Ectodermal cell (in vitro differentiated cells): ENCODE data around the gene TRIP13.
"Not testable (repeated sequence)": the region's sequence is repeated elsewhere in the genome, so short reads cannot be mapped to it uniquely, and the experiment has no call there.

Source experiments
- H3K27ac ChIP-seq: 2 replicates; pipeline ENCODE4 v1.7.0; 2013; ENCODE audit warnings: mild to moderate bottlenecking, low read depth, low read length; ENCODE audit not compliant: insufficient read depth, poor library complexity, severe bottlenecking
- H3K27me3 ChIP-seq: 2 replicates; pipeline ENCODE4 v1.7.0; 2013; ENCODE audit warnings: mild to moderate bottlenecking, low read length; ENCODE audit not compliant: insufficient read depth, control insufficient read depth, poor library complexity, severe bottlenecking
- H3K36me3 ChIP-seq: one replicate; pipeline ENCODE4 v1.7.0; 2013; ENCODE audit warnings: low read length; ENCODE audit not compliant: control insufficient read depth, insufficient read depth
- H3K4me1 ChIP-seq: one replicate; pipeline ENCODE4 v1.7.0; 2013; ENCODE audit warnings: low read length; ENCODE audit not compliant: control insufficient read depth, insufficient read depth
- H3K4me3 ChIP-seq: 2 replicates; pipeline ENCODE4 v1.7.0; 2013; ENCODE audit warnings: low read depth, low read length, control low read depth; ENCODE audit not compliant: insufficient read depth
- H3K9me3 ChIP-seq: 2 replicates; pipeline ENCODE4 v1.7.0; 2013; ENCODE audit warnings: mild to moderate bottlenecking, low read length, moderate library complexity; ENCODE audit not compliant: control insufficient read depth
- WGBS, 2 experiments: methylation state at CpG; one replicate each; pipeline ENCODE4 v1.1.7; 2013; ENCODE audit warnings: missing lambda C conversion rate in 2 of 2; 5-methylcytosine and 5-hydroxymethylcytosine counted together

TRIP13 gene

GRCh38 chr5:918717-919116 is 26.0 kb downstream of the TRIP13 start:
- peaks cover 10% of the 10 kb centered on the region for H3K36me3 ChIP-seq
- H3K9me3 ChIP-seq, H3K4me1 ChIP-seq, H3K4me3 ChIP-seq, H3K27me3 ChIP-seq, H3K27ac ChIP-seq: not testable (repeated sequence)
- 94 to 97% methylated on average over 5 of the region's 5 CpGs for WGBS, 2 experiments

DNA sequence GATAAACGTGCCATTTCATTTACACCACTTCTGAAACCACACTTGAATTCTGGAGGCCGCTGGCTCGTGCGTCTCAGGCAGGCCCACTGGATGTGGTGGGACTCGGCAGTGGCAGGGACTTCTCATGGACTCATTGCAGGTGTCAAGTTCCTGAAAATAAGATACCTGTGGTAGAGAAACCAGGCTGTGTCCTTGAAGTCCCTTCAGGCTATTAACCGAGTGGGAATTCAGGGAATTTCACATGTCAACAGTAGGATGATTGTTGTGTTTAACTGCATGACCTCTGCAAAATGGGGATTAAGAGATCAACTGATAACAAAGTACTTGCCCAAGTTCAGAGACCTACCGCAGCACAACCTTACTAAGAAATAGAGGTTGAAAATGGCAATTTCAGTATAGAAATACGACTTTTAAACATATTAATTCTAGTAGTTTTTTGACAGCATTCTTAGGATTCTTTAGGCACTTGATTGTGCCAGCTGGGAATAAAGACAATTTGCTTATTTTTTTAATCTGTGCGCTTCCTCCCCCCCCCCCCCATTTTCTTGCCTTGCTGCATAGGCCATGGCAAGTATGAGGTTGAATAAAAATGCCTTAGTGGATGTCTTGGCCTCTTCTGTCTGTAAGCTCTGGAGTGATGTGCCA is 26.8 kb downstream of the TRIP13 start:
- WGBS, 2 experiments = 94% methylated on average over 7 to 8 of the region's 9 CpGs
- Histone ChIP-seq H3K27ac (no peak overlapping the region), H3K4me1 (no peaks in the 10 kb centered on the region), H3K27me3 (peaks cover 5% of the 10 kb centered on the region), H3K4me3 (no peak overlapping the region), H3K9me3 (no peaks in the 10 kb centered on the region), H3K36me3 (peaks cover 10% of the 10 kb centered on the region)

DNA sequence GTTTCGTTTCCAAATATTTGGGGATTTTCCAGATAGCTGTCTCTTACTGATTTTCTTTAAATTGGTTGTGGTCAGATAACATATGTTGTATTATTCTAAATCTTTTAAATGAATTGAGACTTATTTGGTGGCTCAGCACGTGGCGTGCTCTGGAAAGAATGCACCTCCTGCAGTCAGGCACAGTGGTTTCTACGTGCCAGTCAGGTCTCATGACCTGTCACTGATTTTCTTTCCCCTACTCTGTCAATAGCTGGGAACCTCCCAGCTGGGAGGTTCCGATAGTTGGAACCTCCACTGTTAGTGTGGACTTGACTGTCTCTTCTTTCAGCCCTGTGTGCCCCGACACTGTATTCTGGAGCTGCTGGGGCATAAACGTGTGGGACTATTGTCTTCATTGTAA is 27.6 kb downstream of the TRIP13 start:
- 66 to 70% methylated on average over 7 of the region's 7 CpGs for WGBS, 2 experiments
- peaks cover 10% of the 10 kb centered on the region for H3K36me3 ChIP-seq
- H3K4me3 ChIP-seq = no peak overlapping the region
- H3K27ac ChIP-seq = no peak overlapping the region
- H3K4me1 ChIP-seq = no peaks in the 10 kb centered on the region
- H3K9me3 ChIP-seq = no peaks in the 10 kb centered on the region
- H3K27me3 ChIP-seq = peaks cover 9% of the 10 kb centered on the region

DNA sequence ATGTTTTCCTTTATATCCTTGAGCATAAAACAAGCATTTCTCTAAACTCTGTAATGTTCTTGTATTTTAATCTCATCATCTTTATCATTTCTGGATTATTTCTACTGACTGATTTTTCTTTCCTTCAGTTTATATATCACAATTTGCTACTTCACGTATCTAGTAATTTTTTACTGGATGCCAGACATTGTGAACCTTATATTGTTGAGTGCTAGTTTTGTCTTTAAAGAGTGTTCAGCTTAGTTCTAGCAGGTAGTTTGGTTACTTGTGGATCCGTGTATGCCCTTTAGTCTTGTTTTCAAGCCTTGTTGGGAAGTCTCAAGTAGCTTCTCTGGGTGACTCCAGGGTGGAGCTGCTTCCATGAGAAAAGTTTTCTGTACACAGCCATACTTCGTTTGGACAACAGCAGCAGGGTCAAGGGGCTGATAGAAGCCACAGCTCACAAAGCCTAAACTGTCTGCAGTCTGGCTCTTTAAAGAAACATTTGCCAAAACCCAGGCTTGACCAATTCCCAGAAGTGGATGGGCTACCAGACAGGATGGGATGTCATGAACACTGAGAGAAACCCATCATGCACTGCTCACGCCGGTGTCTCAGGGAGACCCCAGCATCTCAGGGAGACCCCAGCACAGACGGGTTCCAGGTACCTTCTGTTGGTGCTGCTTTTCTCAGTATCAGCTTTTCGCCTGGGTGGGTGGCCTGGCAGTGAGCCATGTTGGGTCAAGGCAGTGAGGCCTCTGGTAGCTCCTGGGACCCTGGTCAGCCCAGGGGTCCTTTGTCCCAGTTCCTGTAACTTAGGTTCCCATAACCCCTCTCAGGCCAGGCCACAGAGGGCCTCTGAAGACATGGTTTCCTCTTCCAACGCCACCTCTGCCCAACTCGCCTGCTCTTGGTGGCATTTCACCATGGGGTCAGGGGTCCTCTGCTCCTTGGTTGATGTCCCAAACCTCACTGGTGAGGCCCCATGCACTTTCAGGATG is 29.1 kb downstream of the TRIP13 start:
- Histone ChIP-seq H3K27me3 (peaks cover 24% of the 10 kb centered on the region), H3K9me3 (no peaks in the 10 kb centered on the region), H3K27ac (no peak overlapping the region), H3K4me1 (peaks cover 4% of the 10 kb centered on the region), H3K4me3 (no peak overlapping the region), H3K36me3 (peaks cover 3% of the 10 kb centered on the region)
- WGBS, 2 experiments = 93 to 95% methylated on average over 9 of the region's 9 CpGs

- H3K4me1 ChIP-seq = peaks cover 4% of the 10 kb centered on the region
- no peak overlapping the region for H3K4me3 ChIP-seq
- peaks cover 32% of the 10 kb centered on the region for H3K27me3 ChIP-seq
- H3K9me3 ChIP-seq = no peaks in the 10 kb centered on the region
- H3K27ac ChIP-seq = no peak overlapping the region
- WGBS, 2 experiments = 91 to 92% methylated on average over 17 of the region's 17 CpGs
- no peaks in the 10 kb centered on the region for H3K36me3 ChIP-seq
Observed at GRCh38 chr5:922436-923280, 30.0 kb downstream of the TRIP13 start.

DNA sequence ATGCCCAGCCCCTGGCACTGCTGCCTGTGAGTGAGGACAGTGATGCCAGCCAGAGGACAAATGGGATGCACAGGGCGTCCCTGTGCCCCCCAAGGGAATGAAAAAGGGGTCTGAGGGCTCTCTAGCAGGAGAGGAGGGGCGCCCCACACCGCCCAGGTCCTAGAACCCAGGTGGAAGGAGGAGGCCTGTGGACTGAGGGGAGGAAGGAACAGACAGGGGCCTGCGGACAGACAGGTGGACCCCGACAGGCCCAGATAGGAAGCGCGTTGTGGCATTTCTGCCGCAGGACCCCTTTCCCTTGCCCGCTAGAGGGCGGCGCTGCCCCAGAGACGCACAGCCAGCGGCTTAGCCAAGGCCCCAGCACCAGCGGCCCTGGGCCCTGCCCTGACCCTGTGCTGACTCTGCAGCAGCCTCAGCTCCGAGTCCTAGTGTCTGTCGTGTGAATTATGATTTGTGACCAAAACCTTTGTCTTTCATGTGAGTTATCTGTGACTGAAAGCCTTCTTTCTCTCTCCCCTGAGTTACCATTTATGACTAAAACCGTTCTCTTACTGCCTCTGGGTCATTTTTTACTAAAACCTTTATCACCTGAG is 30.7 kb downstream of the TRIP13 start:
- H3K27me3 ChIP-seq = peaks cover 32% of the 10 kb centered on the region
- 18 to 22% methylated on average over 17 of the region's 17 CpGs for WGBS, 2 experiments
- H3K27ac ChIP-seq = no peak overlapping the region
- H3K4me3 ChIP-seq = no peak overlapping the region
- no peaks in the 10 kb centered on the region for H3K36me3 ChIP-seq
- H3K9me3 ChIP-seq = no peaks in the 10 kb centered on the region
- H3K4me1 ChIP-seq = peaks cover 4% of the 10 kb centered on the region

- WGBS, 2 experiments = 14% methylated on average over 65 of the region's 65 CpGs
- Histone ChIP-seq H3K4me3 (no peak overlapping the region), H3K9me3 (no peaks in the 10 kb centered on the region), H3K36me3 (no peaks in the 10 kb centered on the region), H3K27ac (no peak overlapping the region), H3K4me1 (peaks cover 4% of the 10 kb centered on the region), H3K27me3 (peaks cover 32% of the 10 kb centered on the region)
Observed at GRCh38 chr5:926417-927171, 33.9 kb downstream of the TRIP13 start.

GRCh38 chr5:927172-928015 is 34.7 kb downstream of the TRIP13 start:
- peaks cover 32% of the 10 kb centered on the region for H3K27me3 ChIP-seq
- H3K27ac ChIP-seq = no peak overlapping the region
- 82 to 85% methylated on average over 28 to 30 of the region's 30 CpGs for WGBS, 2 experiments
- no peak overlapping the region for H3K4me3 ChIP-seq
- H3K4me1 ChIP-seq = peaks cover 4% of the 10 kb centered on the region
- no peaks in the 10 kb centered on the region for H3K9me3 ChIP-seq
- no peaks in the 10 kb centered on the region for H3K36me3 ChIP-seq

- H3K36me3 ChIP-seq, H3K4me1 ChIP-seq, H3K9me3 ChIP-seq, H3K27ac ChIP-seq, H3K4me3 ChIP-seq: not testable (repeated sequence)
- peaks cover 28% of the 10 kb centered on the region for H3K27me3 ChIP-seq
Observed at GRCh38 chr5:929182-929581, 36.5 kb downstream of the TRIP13 start.
